ENCODE data around the gene DKK2.

The DKK2 gene

DNA sequence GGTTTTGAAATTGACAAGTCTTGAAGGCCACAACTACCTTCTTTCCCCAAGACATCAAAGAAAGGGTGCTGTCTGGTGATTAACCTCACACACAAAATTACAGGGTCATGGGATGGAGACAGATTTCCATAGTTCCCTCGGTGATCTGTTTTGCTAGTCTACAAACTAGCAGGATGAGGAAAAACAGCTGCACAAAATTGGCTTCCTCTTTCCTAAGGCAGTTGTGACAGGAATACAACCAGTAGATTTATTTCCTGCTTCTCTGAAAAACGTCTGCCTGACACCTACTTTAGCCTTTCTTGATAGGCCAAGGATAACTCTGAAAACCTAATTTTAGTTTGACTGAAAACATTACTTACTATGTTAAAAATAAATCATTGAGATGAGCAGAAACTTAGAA lies 39.6 kb downstream of the DKK2 start:
- Histone ChIP-seq H3K4me1 (peaks cover 6 to 16% (median 10%) of the 10 kb centered on the region in 10 experiments; a peak in 17 of 20 replicates), H3K4me2 (peak overlapping the region; percentile 6 to 46 (median 40); a peak in 17 of 22 replicates), H3K9me3 (replicated peaks in 1 of 11) (no peaks in the 10 kb centered on the region), H3K27ac (peak overlapping the region in 4 of 11 experiments; percentile 12 to 42 (median 18); a peak in 4 of 22 replicates), H3K36me3 (no peaks in the 10 kb centered on the region), H3K4me3 (no peak overlapping the region), H4K20me1 (no peaks in the 10 kb centered on the region), H3K9ac (no peak overlapping the region), H3K27me3 (no peaks in the 10 kb centered on the region)
- no peak for TF ChIP-seq Cebpa-rat (IDR thresholded peaks at IDR 0.05)

DNA sequence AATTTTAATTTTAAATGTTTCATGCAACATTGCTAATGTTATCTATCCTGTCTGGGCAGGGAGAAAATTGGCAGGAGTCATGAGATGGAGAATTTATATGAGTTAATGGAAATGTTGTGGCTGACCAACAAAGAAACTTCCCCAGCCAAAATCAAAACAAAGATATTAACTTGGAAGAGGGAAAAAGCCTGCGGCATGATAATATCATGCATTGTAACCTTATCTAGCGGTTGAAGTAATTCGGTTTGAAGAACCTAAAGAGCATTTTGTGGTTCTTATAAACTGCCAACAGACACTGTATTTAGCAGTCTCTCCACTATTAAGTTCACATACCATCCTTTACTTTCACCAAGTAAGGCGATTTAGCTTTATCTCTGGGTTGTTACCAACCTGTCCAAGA lies 42.3 kb downstream of the DKK2 start:
- Histone ChIP-seq H3K36me3 (no peaks in the 10 kb centered on the region), H3K27me3 (no peaks in the 10 kb centered on the region)
- no peak for TF ChIP-seq Cebpa-rat (IDR thresholded peaks at IDR 0.05)

DNA sequence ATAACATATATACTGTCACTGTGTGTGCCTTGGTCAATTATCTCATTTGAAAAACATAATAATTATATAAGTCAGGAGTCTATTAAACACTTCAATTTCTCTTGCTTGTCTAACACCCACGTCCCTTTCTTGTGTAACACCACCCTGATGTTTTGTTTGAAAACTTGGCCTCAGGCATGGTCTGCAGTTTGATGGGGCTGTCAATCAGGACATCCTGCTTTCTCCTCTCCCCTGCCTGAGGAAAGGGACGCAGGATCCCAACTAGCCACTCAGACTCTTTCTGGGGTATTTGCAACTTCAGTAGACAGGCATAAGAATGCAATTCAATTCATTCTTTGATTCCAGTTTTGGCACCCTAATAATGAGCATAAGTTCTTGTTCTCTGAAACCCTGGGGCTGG lies 48.8 kb downstream of the DKK2 start:
- Histone ChIP-seq H3K27ac (no peak overlapping the region), H3K4me3 (no peak overlapping the region), H3K36me3 (no peaks in the 10 kb centered on the region), H3K9ac (no peak overlapping the region), H3K27me3 (no peaks in the 10 kb centered on the region), H3K4me2 (no peak overlapping the region), H3K9me3 (replicated peaks in 1 of 11) (no peaks in the 10 kb centered on the region), H4K20me1 (no peaks in the 10 kb centered on the region), H3K4me1 (peaks cover 0 to 15% (median 0%) of the 10 kb centered on the region in 10 experiments; a peak in 5 of 20 replicates)
- no peak for TF ChIP-seq Cebpa-rat (IDR thresholded peaks at IDR 0.05)

More for the DNA sequence above, 42.3 kb downstream of the DKK2 start:
- Histone ChIP-seq H4K20me1 (no peaks in the 10 kb centered on the region), H3K4me3 (no peak overlapping the region), H3K9ac (no peak overlapping the region), H3K4me1 (peaks cover 6 to 16% (median 10%) of the 10 kb centered on the region in 10 experiments; a peak in 17 of 20 replicates), H3K4me2 (no peak overlapping the region), H3K27ac (no peak overlapping the region), H3K9me3 (replicated peaks in 1 of 11) (no peaks in the 10 kb centered on the region)

DNA sequence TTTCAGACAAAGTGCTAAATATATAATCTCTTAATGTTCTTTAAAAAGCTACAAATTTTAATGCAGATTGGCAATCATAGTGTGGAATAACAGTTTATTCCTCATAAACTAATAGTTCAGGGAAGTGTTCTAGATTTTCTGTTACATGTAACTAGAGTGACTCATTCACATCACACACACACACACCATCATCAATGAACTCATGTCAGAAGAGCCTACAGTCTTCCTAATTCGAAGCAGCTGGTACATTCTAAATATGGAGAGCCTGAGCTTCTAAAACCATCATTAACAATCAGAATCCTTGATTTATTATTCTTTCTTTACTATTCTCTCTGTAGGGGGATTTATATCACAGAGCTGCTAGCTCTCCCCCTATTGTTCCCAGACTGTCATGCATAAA lies 49.6 kb downstream of the DKK2 start:
- H3K9ac ChIP-seq, result no peak overlapping the region
- H3K4me1 ChIP-seq, result peaks cover 0 to 15% (median 0%) of the 10 kb centered on the region in 10 experiments; a peak in 5 of 20 replicates
- no peaks in the 10 kb centered on the region for H4K20me1 ChIP-seq
- H3K4me3 ChIP-seq, result no peak overlapping the region
- no peaks in the 10 kb centered on the region for H3K36me3 ChIP-seq
- peak overlapping the region in 3 of 11 experiments; percentile 25 to 44 (median 38); a peak in 6 of 22 replicates for H3K4me2 ChIP-seq
- H3K27ac ChIP-seq, result peak overlapping the region in 3 of 11 experiments; percentile 17 to 44 (median 28); a peak in 5 of 22 replicates
- H3K27me3 ChIP-seq, result no peaks in the 10 kb centered on the region
- H3K9me3 ChIP-seq (replicated peaks in 1 of 11), result no peaks in the 10 kb centered on the region
- no peak for TF ChIP-seq Cebpa-rat (IDR thresholded peaks at IDR 0.05)

DNA sequence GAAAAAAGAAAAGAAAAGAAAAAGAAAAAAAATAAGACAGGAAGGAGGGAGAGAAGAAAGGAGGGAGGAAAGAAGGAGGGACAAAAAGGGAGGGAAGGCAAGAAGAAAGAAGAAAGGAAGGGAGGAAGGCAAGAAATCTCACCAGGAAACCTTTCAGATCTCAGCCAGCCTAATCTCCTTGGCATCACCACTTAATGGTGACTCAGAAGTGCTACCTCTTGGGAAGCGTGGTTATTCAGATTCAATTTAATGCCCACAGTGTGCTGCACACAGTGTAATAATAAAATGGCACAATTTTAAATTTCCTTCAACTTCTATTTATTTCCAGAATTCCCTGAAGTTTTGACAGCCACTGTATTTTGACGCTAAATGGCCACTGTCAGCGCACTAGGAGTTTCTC lies 50.3 kb downstream of the DKK2 start:
- Histone ChIP-seq H3K9me3 (replicated peaks in 1 of 11) (no peaks in the 10 kb centered on the region), H3K36me3 (no peaks in the 10 kb centered on the region), H3K4me1 (peaks cover 0 to 15% (median 0%) of the 10 kb centered on the region in 10 experiments; a peak in 5 of 20 replicates), H3K9ac (no peak overlapping the region), H3K4me3 (no peak overlapping the region), H3K4me2 (peak overlapping the region in 4 of 11 experiments; percentile 21 to 44 (median 32); a peak in 6 of 22 replicates), H3K27me3 (no peaks in the 10 kb centered on the region), H4K20me1 (no peaks in the 10 kb centered on the region), H3K27ac (peak overlapping the region in 3 of 11 experiments; percentile 17 to 44 (median 28); a peak in 5 of 22 replicates)
- no peak for TF ChIP-seq Cebpa-rat (IDR thresholded peaks at IDR 0.05)

DNA sequence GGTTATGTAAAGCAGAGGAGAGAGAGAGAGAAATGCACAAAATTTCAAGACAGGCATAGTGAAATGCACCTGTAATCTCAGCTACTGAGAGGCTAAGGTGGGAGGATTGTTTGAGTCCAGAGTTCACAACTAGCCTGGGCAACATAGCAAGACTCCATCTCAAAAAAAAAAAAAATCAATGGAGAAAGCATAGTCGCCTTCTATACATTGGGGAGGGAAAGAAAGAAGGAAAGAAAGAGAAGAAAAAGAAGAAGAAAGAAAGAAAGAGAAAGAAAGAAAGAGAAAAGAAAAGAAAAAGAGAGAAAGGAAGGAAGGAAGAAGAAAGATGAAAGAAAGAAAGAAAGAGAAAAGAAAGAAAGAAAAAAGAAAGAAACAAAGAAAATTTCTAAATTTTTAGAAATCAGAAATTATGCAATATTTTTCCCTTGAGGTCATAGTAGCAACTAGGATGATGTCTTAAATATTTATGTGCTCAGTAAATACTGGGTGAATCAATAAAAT lies 53.4 kb downstream of the DKK2 start:
- Histone ChIP-seq H3K4me1 (peaks cover 0 to 15% (median 0%) of the 10 kb centered on the region in 10 experiments; a peak in 5 of 20 replicates), H3K4me3 (no peak overlapping the region), H3K27ac (no peak overlapping the region), H3K36me3 (no peaks in the 10 kb centered on the region), H3K4me2 (no peak overlapping the region), H4K20me1 (no peaks in the 10 kb centered on the region), H3K27me3 (no peaks in the 10 kb centered on the region), H3K9me3 (replicated peaks in 1 of 11) (no peaks in the 10 kb centered on the region), H3K9ac (no peak overlapping the region)
- TF ChIP-seq Cebpa-rat (IDR thresholded peaks at IDR 0.05), result no peak

DNA sequence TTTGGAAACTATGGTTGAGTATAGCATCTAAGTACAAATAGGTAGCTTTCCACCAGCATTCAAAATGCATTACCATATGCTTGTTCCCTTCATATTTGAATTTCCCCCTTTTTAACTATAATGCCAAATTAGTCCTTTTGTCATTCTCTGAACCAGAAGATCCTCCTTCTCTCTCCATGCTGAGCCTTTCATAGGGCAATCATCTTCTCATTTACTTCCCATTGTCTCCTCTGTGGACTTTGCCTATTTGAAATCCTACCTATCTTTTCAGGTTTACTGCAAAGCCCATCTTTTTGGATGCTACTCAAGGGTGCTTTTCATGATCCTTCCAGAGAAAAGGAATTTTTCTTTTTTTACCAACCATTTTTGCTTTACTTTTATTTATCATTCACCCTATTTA lies 54.7 kb downstream of the DKK2 start:
- H3K4me2 ChIP-seq, result no peak overlapping the region
- TF ChIP-seq Cebpa-rat (IDR thresholded peaks at IDR 0.05), result no peak
- H3K4me3 ChIP-seq, result no peak overlapping the region
- no peaks in the 10 kb centered on the region for H3K36me3 ChIP-seq
- no peaks in the 10 kb centered on the region for H3K27me3 ChIP-seq
- H3K9me3 ChIP-seq (replicated peaks in 1 of 11), result no peaks in the 10 kb centered on the region
- peaks cover 0 to 11% (median 0%) of the 10 kb centered on the region in 10 experiments; a peak in 5 of 20 replicates for H3K4me1 ChIP-seq
- no peak overlapping the region for H3K9ac ChIP-seq
- H3K27ac ChIP-seq, result no peak overlapping the region
- H4K20me1 ChIP-seq, result no peaks in the 10 kb centered on the region

DNA sequence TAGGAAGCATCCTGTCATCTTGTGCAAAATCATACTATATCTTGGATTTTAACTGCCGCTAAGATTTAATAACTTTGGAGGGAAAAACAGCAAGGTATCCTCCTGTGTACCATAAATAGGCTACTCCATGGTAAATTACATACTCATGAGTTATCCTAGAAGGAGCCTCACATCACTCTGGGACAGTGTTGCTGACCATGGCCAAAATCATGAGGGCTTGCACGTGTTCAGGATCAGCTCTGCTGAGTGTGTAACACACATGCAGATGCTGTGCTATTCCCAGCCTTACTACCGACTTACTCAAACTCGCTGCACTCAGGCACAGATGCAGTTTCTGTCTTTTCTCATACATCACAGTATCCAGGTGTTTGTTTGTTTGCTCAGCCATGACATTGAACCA lies 56.6 kb downstream of the DKK2 start:
- Histone ChIP-seq H3K27ac (no peak overlapping the region), H3K9me3 (replicated peaks in 1 of 11) (no peaks in the 10 kb centered on the region)

DNA sequence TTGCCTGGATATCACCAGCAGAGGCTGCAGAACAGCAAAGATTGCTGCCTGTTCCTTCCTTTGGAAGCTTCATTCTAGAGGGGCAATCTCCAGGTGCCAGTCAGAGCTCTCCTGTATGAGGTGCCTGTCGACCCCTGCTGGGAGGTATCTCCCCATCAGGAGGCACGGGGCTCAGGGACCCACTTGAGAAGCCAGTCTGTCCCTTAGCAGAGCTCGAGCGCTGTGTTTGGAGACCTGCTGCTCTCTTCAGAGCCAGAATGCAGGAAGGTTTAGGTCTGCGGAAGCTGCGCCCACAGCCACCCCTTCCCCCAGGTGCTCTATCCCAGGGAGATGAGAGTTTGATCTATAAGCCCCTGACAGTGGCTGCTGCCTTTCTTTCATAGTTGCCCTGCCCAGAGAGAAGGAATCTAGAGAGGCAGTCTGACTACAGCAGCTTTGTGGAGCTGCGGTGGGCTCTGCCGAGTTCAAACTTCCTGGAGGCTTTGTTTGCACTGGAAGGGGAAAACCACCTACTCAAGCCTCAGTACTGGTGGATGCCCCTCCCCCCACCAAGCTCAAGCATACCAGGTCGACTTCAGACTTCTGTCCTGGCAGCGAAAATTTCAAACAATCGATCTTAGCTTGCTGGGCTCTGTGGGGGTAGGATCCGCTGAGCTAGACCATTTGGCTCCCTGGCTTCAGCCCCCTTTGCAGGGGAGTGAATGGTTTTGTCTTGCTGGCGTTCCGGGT lies 57.9 kb downstream of the DKK2 start:
- Histone ChIP-seq H3K36me3 (no peaks in the 10 kb centered on the region), H3K4me1 (no peaks in the 10 kb centered on the region), H3K27ac (no peak overlapping the region), H3K9ac (no peak overlapping the region), H3K9me3 (replicated peaks in 1 of 11) (peaks cover 0 to 5% (median 0%) of the 10 kb centered on the region in 11 experiments; a peak in 1 of 22 replicates), H4K20me1 (no peaks in the 10 kb centered on the region), H3K27me3 (no peaks in the 10 kb centered on the region), H3K4me2 (no peak overlapping the region), H3K4me3 (no peak overlapping the region)
- TF ChIP-seq Cebpa-rat (IDR thresholded peaks at IDR 0.05), result no peak

More for the DNA sequence above, 56.6 kb downstream of the DKK2 start:
- Histone ChIP-seq H3K36me3 (no peaks in the 10 kb centered on the region), H3K4me2 (no peak overlapping the region), H3K4me3 (no peak overlapping the region), H4K20me1 (no peaks in the 10 kb centered on the region), H3K4me1 (peaks cover 0 to 3% (median 0%) of the 10 kb centered on the region in 10 experiments; a peak in 1 of 20 replicates), H3K27me3 (no peaks in the 10 kb centered on the region), H3K9ac (no peak overlapping the region)
- TF ChIP-seq Cebpa-rat (IDR thresholded peaks at IDR 0.05), result no peak
